ENCODE measurements around the gene TOE1.

Gene TOE1

DNA sequence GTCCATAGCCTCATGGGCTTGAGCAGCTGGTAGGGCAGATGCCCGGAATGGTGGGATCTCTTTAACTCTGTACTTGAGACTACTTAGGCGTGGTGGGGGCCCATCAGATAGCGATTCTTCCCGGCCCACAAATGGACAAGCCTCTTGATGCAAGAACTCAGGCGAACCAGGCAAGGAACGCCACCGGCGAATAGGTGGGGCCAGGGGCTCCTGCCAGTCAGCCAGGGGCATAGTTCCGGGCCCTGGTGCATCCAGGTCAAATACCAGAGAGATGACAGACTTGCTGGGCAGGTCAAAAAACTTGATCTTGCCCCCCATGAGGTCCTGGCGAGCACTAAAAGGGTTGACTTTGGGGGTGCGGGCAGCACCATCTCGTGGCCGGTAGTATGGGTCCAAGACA is 5.0 kb downstream of the TOE1 start:
- TF ChIP-seq, protein P1, sequence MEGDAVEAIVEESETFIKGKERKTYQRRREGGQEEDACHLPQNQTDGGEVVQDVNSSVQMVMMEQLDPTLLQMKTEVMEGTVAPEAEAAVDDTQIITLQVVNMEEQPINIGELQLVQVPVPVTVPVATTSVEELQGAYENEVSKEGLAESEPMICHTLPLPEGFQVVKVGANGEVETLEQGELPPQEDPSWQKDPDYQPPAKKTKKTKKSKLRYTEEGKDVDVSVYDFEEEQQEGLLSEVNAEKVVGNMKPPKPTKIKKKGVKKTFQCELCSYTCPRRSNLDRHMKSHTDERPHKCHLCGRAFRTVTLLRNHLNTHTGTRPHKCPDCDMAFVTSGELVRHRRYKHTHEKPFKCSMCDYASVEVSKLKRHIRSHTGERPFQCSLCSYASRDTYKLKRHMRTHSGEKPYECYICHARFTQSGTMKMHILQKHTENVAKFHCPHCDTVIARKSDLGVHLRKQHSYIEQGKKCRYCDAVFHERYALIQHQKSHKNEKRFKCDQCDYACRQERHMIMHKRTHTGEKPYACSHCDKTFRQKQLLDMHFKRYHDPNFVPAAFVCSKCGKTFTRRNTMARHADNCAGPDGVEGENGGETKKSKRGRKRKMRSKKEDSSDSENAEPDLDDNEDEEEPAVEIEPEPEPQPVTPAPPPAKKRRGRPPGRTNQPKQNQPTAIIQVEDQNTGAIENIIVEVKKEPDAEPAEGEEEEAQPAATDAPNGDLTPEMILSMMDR (conservative IDR thresholded peaks at IDR 0.05; ENCODE audit: low read depth, low read length): no peak
- H2AFZ ChIP-seq (ENCODE audit: low read depth): no peak overlapping the region
- H3K4me3 ChIP-seq (IDR thresholded peaks at IDR 0.05; ENCODE audit: insufficient read depth, low read depth, low read length): no peak overlapping the region
- H4K20me1 ChIP-seq (ENCODE audit: insufficient read depth): no peaks in the 10 kb centered on the region
- no peaks in the 10 kb centered on the region for H3K27me3 ChIP-seq (ENCODE audit: insufficient read depth, low read depth)
- H3K9ac ChIP-seq: no peak overlapping the region
- H3K79me2 ChIP-seq (ENCODE audit: insufficient read depth, low read depth): peaks cover 22% of the 10 kb centered on the region
- H3K4me2 ChIP-seq: no peak overlapping the region
- H3K4me1 ChIP-seq (ENCODE audit: low read depth, poor library complexity, severe bottlenecking): peaks cover 24% of the 10 kb centered on the region
- no peaks in the 10 kb centered on the region for H3K36me3 ChIP-seq (ENCODE audit: insufficient read depth)
- H3K27ac ChIP-seq: no peak overlapping the region

DNA sequence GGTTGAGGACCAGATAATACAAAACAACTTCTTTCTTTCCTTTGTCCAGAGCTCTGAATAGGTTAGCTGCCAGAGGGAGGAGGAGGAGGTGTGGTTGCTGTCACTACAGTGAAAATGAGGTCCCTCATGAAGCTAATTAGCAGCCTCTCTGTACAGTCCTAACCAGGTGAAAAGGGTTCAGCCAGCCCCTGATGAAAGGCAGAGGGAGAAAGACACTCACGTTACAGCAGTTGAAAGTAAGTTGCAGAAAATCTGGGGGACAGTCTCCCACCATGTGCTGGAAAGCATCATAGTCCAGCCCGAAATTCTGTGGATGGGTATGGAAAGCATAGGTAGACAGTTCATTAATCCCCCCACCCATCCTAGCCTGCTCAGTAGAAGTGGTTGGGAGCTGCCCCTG is 6.5 kb downstream of the TOE1 start:
- Histone ChIP-seq H3K36me3 (ENCODE audit: insufficient read depth) (no peaks in the 10 kb centered on the region), H3K4me1 (ENCODE audit: low read depth, poor library complexity, severe bottlenecking) (peaks cover 24% of the 10 kb centered on the region), H3K9ac (no peak overlapping the region), H3K27ac (no peak overlapping the region), H3K27me3 (ENCODE audit: insufficient read depth, low read depth) (no peaks in the 10 kb centered on the region), H3K4me2 (no peak overlapping the region), H2AFZ (ENCODE audit: low read depth) (no peak overlapping the region), H3K4me3 (IDR thresholded peaks at IDR 0.05; ENCODE audit: insufficient read depth, low read depth, low read length) (no peak overlapping the region), H4K20me1 (ENCODE audit: insufficient read depth) (no peaks in the 10 kb centered on the region), H3K79me2 (ENCODE audit: insufficient read depth, low read depth) (peaks cover 11% of the 10 kb centered on the region)
- TF ChIP-seq, protein P1 (conservative IDR thresholded peaks at IDR 0.05; ENCODE audit: low read depth, low read length): no peak

DNA sequence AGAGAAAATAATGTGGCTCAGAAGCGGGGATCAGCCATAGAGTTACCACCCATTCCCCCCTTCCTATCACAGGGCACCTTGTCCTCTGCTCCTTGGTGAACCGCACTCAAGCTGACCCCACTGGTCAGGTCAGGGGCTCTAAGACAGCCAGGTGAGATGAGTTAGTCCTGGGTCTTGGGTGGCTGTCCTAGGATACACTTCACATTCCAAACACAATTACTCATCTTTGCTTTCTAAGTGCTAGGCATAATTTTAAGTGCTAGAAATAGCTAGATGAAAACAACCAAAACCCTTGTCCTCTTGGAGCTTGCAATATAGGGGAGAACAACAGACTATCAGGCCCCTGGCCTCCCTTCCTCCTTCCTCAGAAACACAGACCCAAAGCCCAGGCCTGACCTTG is 8.1 kb downstream of the TOE1 start:
- Histone ChIP-seq H3K27ac (no peak overlapping the region), H3K9ac (no peak overlapping the region), H3K36me3 (ENCODE audit: insufficient read depth) (no peaks in the 10 kb centered on the region), H3K79me2 (ENCODE audit: insufficient read depth, low read depth) (no peaks in the 10 kb centered on the region), H3K27me3 (ENCODE audit: insufficient read depth, low read depth) (no peaks in the 10 kb centered on the region), H3K4me3 (IDR thresholded peaks at IDR 0.05; ENCODE audit: insufficient read depth, low read depth, low read length) (no peak overlapping the region), H4K20me1 (ENCODE audit: insufficient read depth) (no peaks in the 10 kb centered on the region), H3K4me2 (no peak overlapping the region), H3K4me1 (ENCODE audit: low read depth, poor library complexity, severe bottlenecking) (peaks cover 18% of the 10 kb centered on the region), H2AFZ (ENCODE audit: low read depth) (no peak overlapping the region)
- TF ChIP-seq, protein P1 (conservative IDR thresholded peaks at IDR 0.05; ENCODE audit: low read depth, low read length): no peak

DNA sequence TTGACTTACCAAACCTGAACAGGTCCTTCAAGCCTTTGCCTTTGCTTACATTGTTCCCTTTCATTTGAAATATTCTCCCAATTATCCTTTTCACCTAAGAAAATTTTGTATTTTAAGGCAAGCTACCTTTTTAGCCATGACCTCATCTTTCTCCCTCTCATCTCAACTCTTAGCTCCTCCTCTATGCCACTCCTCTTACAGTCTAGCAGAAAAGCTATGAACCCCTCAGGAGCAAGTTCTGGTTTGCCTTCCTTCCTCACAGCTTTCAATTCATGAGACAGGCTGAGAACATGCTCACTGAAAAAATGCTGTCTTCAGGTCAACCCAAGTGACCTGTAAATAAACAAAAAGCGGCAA is 8.6 kb downstream of the TOE1 start:
- no peaks in the 10 kb centered on the region for H4K20me1 ChIP-seq (ENCODE audit: insufficient read depth)
- no peak overlapping the region for H3K4me3 ChIP-seq (IDR thresholded peaks at IDR 0.05; ENCODE audit: insufficient read depth, low read depth, low read length)
- H3K79me2 ChIP-seq (ENCODE audit: insufficient read depth, low read depth): no peaks in the 10 kb centered on the region
- H3K4me1 ChIP-seq (ENCODE audit: low read depth, poor library complexity, severe bottlenecking): peaks cover 18% of the 10 kb centered on the region
- H3K27me3 ChIP-seq (ENCODE audit: insufficient read depth, low read depth): no peaks in the 10 kb centered on the region
- TF ChIP-seq, protein P1 (conservative IDR thresholded peaks at IDR 0.05; ENCODE audit: low read depth, low read length): no peak
- no peak overlapping the region for H3K9ac ChIP-seq
- no peaks in the 10 kb centered on the region for H3K36me3 ChIP-seq (ENCODE audit: insufficient read depth)
- H3K27ac ChIP-seq: no peak overlapping the region
- H2AFZ ChIP-seq (ENCODE audit: low read depth): no peak overlapping the region
- H3K4me2 ChIP-seq: 0 out of 2 replicates have a peak overlapping the region, but pooled peaks have one; percentile 27

Data from KMS-11 (cell line).